Colonic mucosa (tissue), 4 donors: ENCODE results near the gene SKOR1. TPM values are rescaled to one million over a fixed set of nuclear protein-coding genes. Genes with fewer than 3 reads are reported as not detected.

Experiments
- DNase-seq: peaks from one replicate; pipeline ENCODE4 v3.0.0-alpha.2; 2020
- H3K27ac ChIP-seq: fragments of 200-600 bp; one replicate; pipeline ENCODE4 v1.8.0; 2021
- H3K27me3 ChIP-seq: fragments of 200-600 bp; one replicate; pipeline ENCODE4 v1.8.0; 2021
- H3K36me3 ChIP-seq: fragments of 200-600 bp; one replicate; pipeline ENCODE4 v1.8.0; 2021
- H3K4me1 ChIP-seq: fragments of 200-600 bp; one replicate; pipeline ENCODE4 v1.8.0; 2021; ENCODE audit warnings: mild to moderate bottlenecking
- H3K4me3 ChIP-seq: fragments of 200-600 bp; one replicate; pipeline ENCODE4 v1.8.0; 2021
- H3K9ac ChIP-seq, 2 donors: one replicate each; pipeline ENCODE4 v1.7.0; 2013; ENCODE audit warnings: control low read depth in 2 of 2, low read depth in 2 of 2, low read length in 2 of 2
- H3K9me3 ChIP-seq: fragments of 200-600 bp; one replicate; pipeline ENCODE4 v1.8.0; 2021
- CTCF ChIP-seq: fragments of 200-600 bp; IDR thresholded peaks from one replicate; pipeline ENCODE4 v1.8.0; 2022; ENCODE audit warnings: antibody characterized with exemption, mild to moderate bottlenecking
- intact Hi-C: fragments of 100-400 bp; cut with DNase I; formaldehyde crosslinking; loops from one replicate; pipeline ENCODE4 v1.14.1; 2022
- total RNA-seq, 2 donors: library from RNA; stranded (reverse); fragmentation: NEBNext Ultra II Directional in 1 of 2; extraction: Animal tissue kit (Norgen Biotek cat#: 25700) in 1 of 2; gene quantifications; one replicate each; pipeline ENCODE4 v1.2.1, GENCODE V29; 2021
- donor health status: healthy.
- donor health status: DM: no; HTN: no; CAD: no.
- donor health status: DM: no; HTN: no; CAD: no.

SKOR1 gene
- total RNA-seq, 2 donors from 2014 or later, result 0.10 to 0.19 TPM

GRCh38 chr15:67853454-67853853 is 28.1 kb downstream of the SKOR1 start:
- H3K4me3 ChIP-seq, result no peak overlapping the region
- no peaks in the 10 kb centered on the region for H3K4me1 ChIP-seq
- H3K9ac ChIP-seq, result no peak overlapping the region
- H3K27me3 ChIP-seq, result no peaks in the 10 kb centered on the region
- H3K9me3 ChIP-seq, result no peaks in the 10 kb centered on the region
- no peaks in the 10 kb centered on the region for H3K36me3 ChIP-seq
- no peak for DNase-seq
- intact Hi-C loops, result no loop called here
- H3K27ac ChIP-seq, result no peak overlapping the region
- no peak for TF ChIP-seq CTCF

- DNase-seq, result no peak
- no peaks in the 10 kb centered on the region for H3K9me3 ChIP-seq
- intact Hi-C loops, result no loop called here
- no peak overlapping the region for H3K27ac ChIP-seq
- TF ChIP-seq CTCF, result no peak
- no peaks in the 10 kb centered on the region for H3K36me3 ChIP-seq
- H3K4me1 ChIP-seq, result no peaks in the 10 kb centered on the region
- H3K9ac ChIP-seq, result no peak overlapping the region
- no peak overlapping the region for H3K4me3 ChIP-seq
- no peaks in the 10 kb centered on the region for H3K27me3 ChIP-seq
Measured at GRCh38 chr15:67854358-67854757, 29.0 kb downstream of the SKOR1 start.

GRCh38 chr15:67855842-67856241 is 30.5 kb downstream of the SKOR1 start:
- H3K9ac ChIP-seq, result no peak overlapping the region
- no peak for TF ChIP-seq CTCF
- no peaks in the 10 kb centered on the region for H3K36me3 ChIP-seq
- no peak for DNase-seq
- H3K27ac ChIP-seq, result no peak overlapping the region
- H3K27me3 ChIP-seq, result no peaks in the 10 kb centered on the region
- no peaks in the 10 kb centered on the region for H3K9me3 ChIP-seq
- intact Hi-C loops, result no loop called here
- H3K4me1 ChIP-seq, result no peaks in the 10 kb centered on the region
- H3K4me3 ChIP-seq, result no peak overlapping the region

GRCh38 chr15:67857220-67857619 is 31.9 kb downstream of the SKOR1 start:
- H3K27ac ChIP-seq, result no peak overlapping the region
- no peaks in the 10 kb centered on the region for H3K36me3 ChIP-seq
- intact Hi-C loops, result no loop called here
- no peaks in the 10 kb centered on the region for H3K9me3 ChIP-seq
- no peaks in the 10 kb centered on the region for H3K27me3 ChIP-seq
- H3K4me3 ChIP-seq, result no peak overlapping the region
- no peak for TF ChIP-seq CTCF
- no peak overlapping the region for H3K9ac ChIP-seq
- no peak for DNase-seq
- H3K4me1 ChIP-seq, result no peaks in the 10 kb centered on the region

GRCh38 chr15:67859331-67859946 is 34.1 kb downstream of the SKOR1 start:
- no peak overlapping the region for H3K4me3 ChIP-seq
- no peak overlapping the region for H3K27ac ChIP-seq
- no peaks in the 10 kb centered on the region for H3K27me3 ChIP-seq
- H3K4me1 ChIP-seq, result peaks cover 6% of the 10 kb centered on the region
- H3K36me3 ChIP-seq, result no peaks in the 10 kb centered on the region
- no peak for DNase-seq
- intact Hi-C loops, result no loop called here
- TF ChIP-seq CTCF, result no peak
- no peaks in the 10 kb centered on the region for H3K9me3 ChIP-seq
- H3K9ac ChIP-seq, result no peak overlapping the region
